Gastroesophageal sphincter (tissue), 3 donors: ENCODE measurements around the gene POLK.

ENCODE experiments used
- CTCF ChIP-seq, 4 experiments: fragments of 200-600 bp in 2 of 4; fragments of 450-650 bp in 2 of 4; sonication (generic) in 1 of 4; IDR thresholded peaks; one replicate each; pipeline ENCODE4 v1.5.1; 2017 to 2019; ENCODE audit warnings: antibody characterized with exemption in 4 of 4, mild to moderate bottlenecking in 2 of 4, moderate library complexity in 2 of 4
- EP300 ChIP-seq: sonication (generic); formaldehyde crosslinking; IDR thresholded peaks from one replicate; pipeline ENCODE4 v1.6.1; 2017; ENCODE audit warnings: antibody characterized with exemption, mild to moderate bottlenecking
- POLR2A ChIP-seq, 2 donors: fragments of 450-650 bp; IDR thresholded peaks; one replicate each; pipeline ENCODE4 v1.6.1; 2017; ENCODE audit warnings: antibody characterized with exemption in 2 of 2, mild to moderate bottlenecking in 2 of 2, moderate library complexity in 1 of 2
- POLR2AphosphoS5 ChIP-seq: sonication (generic); formaldehyde crosslinking; IDR thresholded peaks from one replicate; pipeline ENCODE4 v1.6.1; 2017; ENCODE audit warnings: antibody characterized with exemption

GRCh38 chr5:75600535-75600934, 88.8 kb downstream of the POLK start:
- no peak for TF ChIP-seq CTCF (IDR thresholded peaks at IDR 0.05)
- TF ChIP-seq POLR2AphosphoS5: no peak
- no peak for TF ChIP-seq POLR2A (IDR thresholded peaks at IDR 0.05)
- TF ChIP-seq EP300: no peak
